Stimulated activated CD4-positive, alpha-beta T cell treated with anti-CD3 and anti-CD28 coated beads, TNF-alpha, amount 100 ng/mL, for 1 hour (primary cell): ENCODE results near the gene C11orf91.
"Not testable (repeated sequence)": the region's sequence is repeated elsewhere in the genome, so short reads cannot be mapped to it uniquely, and the experiment has no call there.

Experiments used
- DNase-seq, 3 donors: peaks; one replicate each; pipeline ENCODE4 v3.0.0-alpha.2; 2020; ENCODE audit warnings: low read depth in 3 of 3, low spot score in 1 of 3

Gene C11orf91

GRCh38 chr11:33696931-33697638 lies 3.5 kb downstream of the C11orf91 start:
- DNase-seq, result no peak

- no peak for DNase-seq
Measured at GRCh38 chr11:33696411-33696810, 4.2 kb downstream of the C11orf91 start.

GRCh38 chr11:33695051-33695566 lies 5.5 kb downstream of the C11orf91 start:
- DNase-seq, result no peak

- no peak for DNase-seq
Measured at GRCh38 chr11:33694346-33695050, 6.1 kb downstream of the C11orf91 start.

- DNase-seq, result no peak
Measured at GRCh38 chr11:33692541-33692940, 8.1 kb downstream of the C11orf91 start.

GRCh38 chr11:33692013-33692504 lies 8.6 kb downstream of the C11orf91 start:
- DNase-seq, result no peak

GRCh38 chr11:33691066-33691864 lies 9.4 kb downstream of the C11orf91 start:
- no peak for DNase-seq

- DNase-seq, result no peak
Measured at GRCh38 chr11:33690290-33691065, 10.1 kb downstream of the C11orf91 start.

GRCh38 chr11:33689501-33689900 lies 11.1 kb downstream of the C11orf91 start:
- no peak for DNase-seq

- no peak for DNase-seq
Measured at GRCh38 chr11:33689085-33689484, 11.5 kb downstream of the C11orf91 start.

GRCh38 chr11:33687733-33688479 lies 12.7 kb downstream of the C11orf91 start:
- DNase-seq, result no peak

- DNase-seq, result no peak
Measured at GRCh38 chr11:33685082-33685481, 15.5 kb downstream of the C11orf91 start.

GRCh38 chr11:33684003-33684706 lies 16.5 kb downstream of the C11orf91 start:
- no peak for DNase-seq

GRCh38 chr11:33682446-33682845 lies 18.2 kb downstream of the C11orf91 start:
- no peak for DNase-seq

GRCh38 chr11:33682019-33682418 lies 18.6 kb downstream of the C11orf91 start:
- DNase-seq, result no peak

GRCh38 chr11:33678616-33679015 lies 22.0 kb downstream of the C11orf91 start:
- not testable (repeated sequence) for DNase-seq

- no peak for DNase-seq
Measured at GRCh38 chr11:33674035-33674814, 26.4 kb downstream of the C11orf91 start.

- DNase-seq, result no peak
Measured at GRCh38 chr11:33672273-33672672, 28.4 kb downstream of the C11orf91 start.
